GM12878 (cell line): ENCODE data around the gene SORCS1. TPM values are rescaled to one million over a fixed set of nuclear protein-coding genes. Genes with fewer than 3 reads are reported as not detected.

Experiments used
- ATAC-seq: fragments of 200-7000 bp; cut with Tn5 transposase; 3 replicates; pipeline ENCODE4 v1.9.1; 2020; ENCODE audit warnings: mild to moderate bottlenecking, moderate library complexity
- BruUV-seq: library from RNA; stranded (reverse); fragments of 400-500 nt; replicated peaks from 2 replicates; lab custom pipeline; 2021; lab: Mats Ljungman, UMichigan
- CTCF ChIA-PET: fragments of 300-600 bp; sonication (Branson Sonifier 250); formaldehyde crosslinking; extraction: SDS; loops from one replicate; lab custom pipeline; 2021; ENCODE audit warnings: inconsistent platforms; lab: Yijun Ruan, JAX
- POLR2A ChIA-PET: fragments of 350-600 bp; formaldehyde crosslinking; extraction: SDS; loops from one replicate; lab custom pipeline; 2021; ENCODE audit warnings: inconsistent platforms; lab: Charles Lee
- RAD21 ChIA-PET: fragments of 300-600 bp; sonication (Branson Sonifier 250); formaldehyde crosslinking; loops from one replicate; lab custom pipeline; 2023; ENCODE audit warnings: antibody characterized with exemption; ENCODE audit not compliant: unreplicated experiment; lab: Charles Lee
- SMC1A ChIA-PET: fragments of 300-600 bp; sonication (Branson Sonifier 250); formaldehyde crosslinking; loops from one replicate; lab custom pipeline; 2023; ENCODE audit not compliant: unreplicated experiment, uncharacterized antibody; lab: Charles Lee
- DNase-seq: peaks from one replicate; pipeline ENCODE4 v3.0.0-alpha.2; 2011; ENCODE audit warnings: low read depth, low spot score
- FAIRE-seq: peaks from 3 replicates; lab custom pipeline; 2011; peaks lifted over from hg19 to GRCh38; lab: Jason Lieb, UNC
- H2AFZ ChIP-seq: 2 replicates; pipeline ENCODE4 v1.6.0; 2011; ENCODE audit warnings: low read depth, low read length, control low read depth; ENCODE audit not compliant: control insufficient read depth
- H3K27ac ChIP-seq: 2 replicates; pipeline ENCODE4 v1.5.1; 2011; ENCODE audit warnings: control low read depth; ENCODE audit not compliant: control insufficient read depth, insufficient read depth
- H3K27me3 ChIP-seq, 2 experiments: replicated peaks in 1 of 2; 2 replicates each; pipeline versions ENCODE4 v1.6.0 to v1.6.1; 2011; ENCODE audit warnings: low read length in 1 of 2; ENCODE audit not compliant: control insufficient read depth in 2 of 2, insufficient read depth in 2 of 2
- H3K36me3 ChIP-seq, 2 experiments: 2 replicates each; pipeline ENCODE4 v1.5.1; 2011; ENCODE audit warnings: low read length in 1 of 2; ENCODE audit not compliant: control insufficient read depth in 2 of 2, insufficient read depth in 2 of 2
- H3K4me1 ChIP-seq: 2 replicates; pipeline ENCODE4 v1.6.1; 2011; ENCODE audit warnings: mild to moderate bottlenecking, low read length, moderate library complexity, mixed read lengths; ENCODE audit not compliant: control insufficient read depth, insufficient read depth
- H3K4me2 ChIP-seq: 2 replicates; pipeline ENCODE4 v1.6.0; 2011; ENCODE audit warnings: control low read depth; ENCODE audit not compliant: control insufficient read depth, insufficient read depth
- H3K4me3 ChIP-seq: fragments of 200-600 bp; sonication (generic); 2 replicates; pipeline ENCODE4 v1.5.1; 2016
- H3K79me2 ChIP-seq: 2 replicates; pipeline ENCODE4 v1.6.0; 2011; ENCODE audit warnings: low read length; ENCODE audit not compliant: control insufficient read depth, insufficient read depth
- H3K9ac ChIP-seq: 2 replicates; pipeline ENCODE4 v1.8.0; 2011; ENCODE audit warnings: low read length, control low read depth, mixed read lengths; ENCODE audit not compliant: control insufficient read depth, insufficient read depth
- H3K9me3 ChIP-seq: replicated peaks from 3 replicates; pipeline ENCODE4 v1.5.1; 2011; ENCODE audit warnings: mild to moderate bottlenecking, low read length; ENCODE audit not compliant: control insufficient read depth, insufficient read depth
- H4K20me1 ChIP-seq: 2 replicates; pipeline ENCODE4 v1.6.0; 2011; ENCODE audit not compliant: control insufficient read depth, insufficient read depth
- EGR1 ChIP-seq, 2 experiments: IDR thresholded peaks; 1 replicate in 1 of 2; 2 replicates in 1 of 2; pipeline ENCODE4 v1.6.1; 2011 to 2012; ENCODE audit warnings: low read depth in 2 of 2, low read length in 2 of 2, borderline replicate concordance in 1 of 2, mild to moderate bottlenecking in 1 of 2, moderate library complexity in 1 of 2
- RBBP5 ChIP-seq: fragments of 200-600 bp; sonication (generic); conservative IDR thresholded peaks from 2 replicates; pipeline ENCODE4 v1.6.1; 2016
- whole genome bisulfite sequencing: methylation state at CpG from one replicate; pipeline ENCODE4 v1.1.6; 2016; ENCODE audit warnings: low lambda C conversion rate; ENCODE audit not compliant: insufficient replicate concordance, insufficient coverage; ENCODE audit errors: missing lambda C conversion rate; 5-methylcytosine and 5-hydroxymethylcytosine counted together
- in situ Hi-C: fragments of 300-500 bp; cut with MboI; formaldehyde crosslinking; loops from 9 replicates; pipeline ENCODE4 v1.14.3; 2018; ENCODE audit warnings: mixed read lengths
- intact Hi-C: fragments of 100-400 bp; cut with micrococcal nuclease; formaldehyde crosslinking; loops from one replicate; pipeline ENCODE4 v1.14.2; 2022; ENCODE audit not compliant: unreplicated experiment
- polyA plus RNA-seq, 11 experiments: library from polyadenylated mRNA; depleted of rRNA in 4 of 11; unstranded in 6 of 11; stranded (reverse) in 5 of 11; fragments of >200 nt; fragmentation: Nextera tagmentation in 4 of 11; fragmentation: Illumina TruSeq in 1 of 11; extraction: Ambion mirVana in 4 of 11; extraction: Trizol in 1 of 11; gene quantifications; 1 replicate in 1 of 11; 2 replicates in 10 of 11; pipeline versions ENCODE4 v1.2.1 to v1.2.3, GENCODE V29; 2011 to 2016; ENCODE audit warnings: inconsistent platforms in 2 of 11, missing spikeins in 2 of 11, low read depth in 1 of 11
- total RNA-seq, 4 experiments: library from RNA; depleted of rRNA in 3 of 4; stranded (reverse); fragments of >200 nt in 3 of 4; fragmentation: Illumina TruSeq in 1 of 4; extraction: Trizol in 1 of 4; gene quantifications; 2 replicates each; pipeline versions ENCODE4 v1.2.1 to v1.2.3, GENCODE V29; 2013 to 2021
- TF ChIP-seq, protein P1 (sequence below): fragments of 450-650 bp; IDR thresholded peaks from 2 replicates; pipeline ENCODE4 v1.6.1; 2017; ENCODE audit warnings: mild to moderate bottlenecking
- TF ChIP-seq, protein P2 (sequence below): IDR thresholded peaks from 2 replicates; pipeline ENCODE4 v1.6.1; 2011; ENCODE audit warnings: borderline replicate concordance, low read depth, mild to moderate bottlenecking, moderate library complexity, low read length; ENCODE audit not compliant: insufficient read depth, poor library complexity, severe bottlenecking

The SORCS1 gene
- total and polyA plus RNA-seq, 10 of the 15 experiments (the other 5 are each of a cell fraction or from before 2014, with no cell fraction given): 0.02 to 9.6 (median 0.06) TPM; not detected in 3

DNA sequence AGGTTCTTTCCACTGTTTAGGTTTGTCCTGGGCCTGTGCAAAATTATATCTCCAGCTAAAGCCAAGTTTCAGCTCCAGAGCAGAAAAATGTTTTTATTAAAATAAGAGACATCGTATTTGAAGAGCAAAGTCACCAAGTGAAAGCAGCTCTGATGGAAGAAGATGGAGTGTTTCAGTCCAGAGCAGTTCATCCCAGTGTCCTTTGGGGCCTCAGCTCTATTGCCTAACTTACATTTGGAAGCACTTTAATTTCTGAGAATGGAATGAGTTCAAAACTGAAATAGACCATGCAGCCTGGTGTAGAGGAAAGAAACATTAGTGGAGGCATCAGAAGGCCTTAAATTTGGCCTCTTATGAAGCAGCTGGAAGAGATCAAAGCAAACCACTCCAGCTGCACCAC lies 545.2 kb downstream of the SORCS1 start:
- intact Hi-C loops: no loop called here
- no peak for ATAC-seq
- SMC1A ChIA-PET: interaction anchor here (1.6 to 1.9 kb wide), 2 partner anchors 63 to 86 kb away, joined by 6 read pairs; no protein-coding TSS in a partner anchor
- Histone ChIP-seq H4K20me1 (no peaks in the 10 kb centered on the region), H3K9me3 (no peaks in the 10 kb centered on the region), H3K79me2 (no peaks in the 10 kb centered on the region), H3K4me2 (no peak overlapping the region), H3K36me3 (no peaks in the 10 kb centered on the region), H3K4me3 (no peak overlapping the region), H3K4me1 (no peaks in the 10 kb centered on the region), H3K9ac (no peak overlapping the region)
- WGBS: 0% methylated on average over 1 of the region's 1 CpG
- DNase-seq: no peak
- POLR2A ChIA-PET: interaction anchor here (0.6 kb wide), 1 partner anchor 1766 kb away, joined by 3 read pairs; no protein-coding TSS in a partner anchor
- FAIRE-seq: no peak
- TF ChIP-seq, protein P1, sequence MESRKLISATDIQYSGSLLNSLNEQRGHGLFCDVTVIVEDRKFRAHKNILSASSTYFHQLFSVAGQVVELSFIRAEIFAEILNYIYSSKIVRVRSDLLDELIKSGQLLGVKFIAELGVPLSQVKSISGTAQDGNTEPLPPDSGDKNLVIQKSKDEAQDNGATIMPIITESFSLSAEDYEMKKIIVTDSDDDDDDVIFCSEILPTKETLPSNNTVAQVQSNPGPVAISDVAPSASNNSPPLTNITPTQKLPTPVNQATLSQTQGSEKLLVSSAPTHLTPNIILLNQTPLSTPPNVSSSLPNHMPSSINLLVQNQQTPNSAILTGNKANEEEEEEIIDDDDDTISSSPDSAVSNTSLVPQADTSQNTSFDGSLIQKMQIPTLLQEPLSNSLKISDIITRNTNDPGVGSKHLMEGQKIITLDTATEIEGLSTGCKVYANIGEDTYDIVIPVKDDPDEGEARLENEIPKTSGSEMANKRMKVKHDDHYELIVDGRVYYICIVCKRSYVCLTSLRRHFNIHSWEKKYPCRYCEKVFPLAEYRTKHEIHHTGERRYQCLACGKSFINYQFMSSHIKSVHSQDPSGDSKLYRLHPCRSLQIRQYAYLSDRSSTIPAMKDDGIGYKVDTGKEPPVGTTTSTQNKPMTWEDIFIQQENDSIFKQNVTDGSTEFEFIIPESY: no peak
- no peak for TF ChIP-seq EGR1 (IDR thresholded peaks at IDR 0.05; ENCODE audit: borderline replicate concordance in 1 of 2, low read depth in 2 of 2, low read length in 2 of 2)
- TF ChIP-seq, protein P2, sequence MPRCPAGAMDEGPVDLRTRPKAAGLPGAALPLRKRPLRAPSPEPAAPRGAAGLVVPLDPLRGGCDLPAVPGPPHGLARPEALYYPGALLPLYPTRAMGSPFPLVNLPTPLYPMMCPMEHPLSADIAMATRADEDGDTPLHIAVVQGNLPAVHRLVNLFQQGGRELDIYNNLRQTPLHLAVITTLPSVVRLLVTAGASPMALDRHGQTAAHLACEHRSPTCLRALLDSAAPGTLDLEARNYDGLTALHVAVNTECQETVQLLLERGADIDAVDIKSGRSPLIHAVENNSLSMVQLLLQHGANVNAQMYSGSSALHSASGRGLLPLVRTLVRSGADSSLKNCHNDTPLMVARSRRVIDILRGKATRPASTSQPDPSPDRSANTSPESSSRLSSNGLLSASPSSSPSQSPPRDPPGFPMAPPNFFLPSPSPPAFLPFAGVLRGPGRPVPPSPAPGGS: no peak
- TF ChIP-seq RBBP5: no peak
- TF ChIP-seq, all 136 proteins: peak for 0
- ChIA-PET RAD21 (no interaction called here), CTCF (interaction anchor here (0.6 to 1.3 kb wide), 4 partner anchors 11 to 664 kb away, joined by 3 to 4 read pairs (median 3); no protein-coding TSS in a partner anchor)
- Histone ChIP-seq H3K27ac (no peak overlapping the region), H2AFZ (no peak overlapping the region), H3K27me3 (no peaks in the 10 kb centered on the region)
- BruUV-seq: no TSS peak
- in situ Hi-C loops: no loop called here
